Fibroblast of lung (primary cell): Measurements from ENCODE around the gene EML1. TPM values are rescaled to one million over a fixed set of nuclear protein-coding genes. Genes with fewer than 3 reads are reported as not detected.

Source experiments
- DNase-seq, 2 donors: peaks; one replicate each; pipeline versions ENCODE4 v3.0.0 to v3.0.0-alpha.2; 2010; ENCODE audit warnings: low read depth in 2 of 2
- H2AFZ ChIP-seq: 2 replicates; pipeline ENCODE4 v1.5.1; 2012; ENCODE audit warnings: low read length, control low read depth, inconsistent platforms
- H3K27ac ChIP-seq: 2 replicates; pipeline ENCODE4 v1.5.1; 2011; ENCODE audit warnings: low read length, control low read depth; ENCODE audit not compliant: insufficient read depth
- H3K27me3 ChIP-seq: 2 replicates; pipeline ENCODE4 v1.5.1; 2011; ENCODE audit warnings: mild to moderate bottlenecking, low read length; ENCODE audit not compliant: control insufficient read depth, insufficient read depth
- H3K36me3 ChIP-seq: 2 replicates; pipeline ENCODE4 v1.5.1; 2011; ENCODE audit warnings: low read length; ENCODE audit not compliant: control insufficient read depth, insufficient read depth
- H3K4me1 ChIP-seq: 2 replicates; pipeline ENCODE4 v1.5.1; 2011; ENCODE audit warnings: low read length; ENCODE audit not compliant: control insufficient read depth, insufficient read depth; ENCODE audit errors: extremely low read depth
- H3K4me2 ChIP-seq: 2 replicates; pipeline ENCODE4 v1.5.1; 2011; ENCODE audit warnings: low read length, control low read depth; ENCODE audit not compliant: insufficient read depth; ENCODE audit errors: extremely low read depth
- H3K4me3 ChIP-seq, 4 experiments: fragments of 200-600 bp in 1 of 4; sonication (generic) in 1 of 4; replicated peaks in 1 of 4; 2 replicates each; pipeline ENCODE4 v1.5.1; 2011 to 2016; ENCODE audit warnings: low read length in 4 of 4, low read depth in 3 of 4, mild to moderate bottlenecking in 3 of 4, control low read depth in 2 of 4, inconsistent platforms in 1 of 4, mixed read lengths in 1 of 4; ENCODE audit not compliant: insufficient read depth in 1 of 4; ENCODE audit errors: control extremely low read depth in 1 of 4
- H3K79me2 ChIP-seq: 2 replicates; pipeline ENCODE4 v1.5.1; 2012; ENCODE audit warnings: mild to moderate bottlenecking, low read length, inconsistent platforms; ENCODE audit not compliant: control insufficient read depth, insufficient read depth
- H3K9ac ChIP-seq: 2 replicates; pipeline ENCODE4 v1.5.1; 2011; ENCODE audit warnings: mild to moderate bottlenecking, low read length, control low read depth; ENCODE audit not compliant: insufficient read depth
- H3K9me3 ChIP-seq: 2 replicates; pipeline ENCODE4 v1.5.1; 2012; ENCODE audit warnings: low read depth, low read length; ENCODE audit not compliant: control insufficient read depth, insufficient read depth
- H4K20me1 ChIP-seq: 2 replicates; pipeline ENCODE4 v1.5.1; 2011; ENCODE audit warnings: low read length; ENCODE audit not compliant: control insufficient read depth, insufficient read depth; ENCODE audit errors: extremely low read depth
- CTCF ChIP-seq, 2 donors: IDR thresholded peaks in 1 of 2; conservative IDR thresholded peaks in 1 of 2; 1 replicate in 1 of 2; 2 replicates in 1 of 2; pipeline ENCODE4 v1.5.1; 2011 to 2012; ENCODE audit warnings: low read length in 2 of 2, control low read depth in 1 of 2, inconsistent platforms in 1 of 2, low read depth in 1 of 2, mild to moderate bottlenecking in 1 of 2
- EZH2 ChIP-seq: IDR thresholded peaks from 2 replicates; pipeline ENCODE4 v1.5.1; 2012; ENCODE audit warnings: low read length, control low read depth, mild to moderate bottlenecking; ENCODE audit errors: missing control alignments
- polyA plus RNA-seq, 2 donors: library from polyadenylated mRNA; depleted of rRNA in 1 of 2; stranded (reverse) in 1 of 2; unstranded in 1 of 2; fragments of >200 nt; gene quantifications; 2 replicates each; pipeline ENCODE4 v1.2.1, GENCODE V29; 2011 to 2012; ENCODE audit warnings: missing spikeins in 1 of 2
- total RNA-seq: library from RNA; depleted of rRNA; stranded (reverse); fragments of >200 nt; gene quantifications from 2 replicates; pipeline ENCODE4 v1.2.1, GENCODE V29; 2014

Gene EML1
- total and polyA plus RNA-seq, 2 donors (not counting 1 experiment from before 2014, with no cell fraction given), result 22.4 to 74.5 TPM

GRCh38 chr14:99839696-99840095 lies 46.5 kb downstream of the EML1 start:
- Histone ChIP-seq H3K27me3 (no peaks in the 10 kb centered on the region), H3K36me3 (no peaks in the 10 kb centered on the region), H3K4me3 (no peak overlapping the region), H2AFZ (no peak overlapping the region), H3K9me3 (no peaks in the 10 kb centered on the region), H4K20me1 (no peaks in the 10 kb centered on the region), H3K4me1 (no peaks in the 10 kb centered on the region), H3K27ac (no peak overlapping the region), H3K79me2 (no peaks in the 10 kb centered on the region), H3K4me2 (no peak overlapping the region), H3K9ac (no peak overlapping the region)
- DNase-seq, result no peak
- TF ChIP-seq CTCF (conservative IDR thresholded peaks at IDR 0.05 in 1 of 2, IDR thresholded peaks at IDR 0.05 in 1 of 2; ENCODE audit: low read depth in 1 of 2, low read length in 2 of 2) (no peak), EZH2 (no peak)

GRCh38 chr14:99840265-99840664 lies 47.1 kb downstream of the EML1 start:
- H3K4me3 ChIP-seq, result no peak overlapping the region
- H3K4me1 ChIP-seq, result no peaks in the 10 kb centered on the region
- no peaks in the 10 kb centered on the region for H4K20me1 ChIP-seq
- H3K4me2 ChIP-seq, result no peak overlapping the region
- H3K27ac ChIP-seq, result no peak overlapping the region
- no peaks in the 10 kb centered on the region for H3K9me3 ChIP-seq
- TF ChIP-seq CTCF (conservative IDR thresholded peaks at IDR 0.05 in 1 of 2, IDR thresholded peaks at IDR 0.05 in 1 of 2; ENCODE audit: low read depth in 1 of 2, low read length in 2 of 2) (no peak), EZH2 (no peak)
- no peaks in the 10 kb centered on the region for H3K36me3 ChIP-seq
- DNase-seq, result no peak
- no peak overlapping the region for H2AFZ ChIP-seq
- no peaks in the 10 kb centered on the region for H3K79me2 ChIP-seq
- no peaks in the 10 kb centered on the region for H3K27me3 ChIP-seq
- no peak overlapping the region for H3K9ac ChIP-seq

GRCh38 chr14:99840774-99841305 lies 47.6 kb downstream of the EML1 start:
- no peak overlapping the region for H3K9ac ChIP-seq
- H3K79me2 ChIP-seq, result no peaks in the 10 kb centered on the region
- H4K20me1 ChIP-seq, result no peaks in the 10 kb centered on the region
- H3K36me3 ChIP-seq, result no peaks in the 10 kb centered on the region
- no peaks in the 10 kb centered on the region for H3K9me3 ChIP-seq
- H3K4me3 ChIP-seq, result no peak overlapping the region
- TF ChIP-seq CTCF (conservative IDR thresholded peaks at IDR 0.05 in 1 of 2, IDR thresholded peaks at IDR 0.05 in 1 of 2; ENCODE audit: low read depth in 1 of 2, low read length in 2 of 2) (no peak), EZH2 (no peak)
- H3K27ac ChIP-seq, result no peak overlapping the region
- DNase-seq, result no peak
- no peaks in the 10 kb centered on the region for H3K4me1 ChIP-seq
- H3K27me3 ChIP-seq, result no peaks in the 10 kb centered on the region
- no peak overlapping the region for H3K4me2 ChIP-seq
- H2AFZ ChIP-seq, result no peak overlapping the region
